ENCODE results near the gene GAR1. TPM values are rescaled to one million over a fixed set of nuclear protein-coding genes. Genes with fewer than 3 reads are reported as not detected.

Gene GAR1
- total RNA-seq, 2 donors from 2014 or later = 2.6 to 4.9 TPM

DNA sequence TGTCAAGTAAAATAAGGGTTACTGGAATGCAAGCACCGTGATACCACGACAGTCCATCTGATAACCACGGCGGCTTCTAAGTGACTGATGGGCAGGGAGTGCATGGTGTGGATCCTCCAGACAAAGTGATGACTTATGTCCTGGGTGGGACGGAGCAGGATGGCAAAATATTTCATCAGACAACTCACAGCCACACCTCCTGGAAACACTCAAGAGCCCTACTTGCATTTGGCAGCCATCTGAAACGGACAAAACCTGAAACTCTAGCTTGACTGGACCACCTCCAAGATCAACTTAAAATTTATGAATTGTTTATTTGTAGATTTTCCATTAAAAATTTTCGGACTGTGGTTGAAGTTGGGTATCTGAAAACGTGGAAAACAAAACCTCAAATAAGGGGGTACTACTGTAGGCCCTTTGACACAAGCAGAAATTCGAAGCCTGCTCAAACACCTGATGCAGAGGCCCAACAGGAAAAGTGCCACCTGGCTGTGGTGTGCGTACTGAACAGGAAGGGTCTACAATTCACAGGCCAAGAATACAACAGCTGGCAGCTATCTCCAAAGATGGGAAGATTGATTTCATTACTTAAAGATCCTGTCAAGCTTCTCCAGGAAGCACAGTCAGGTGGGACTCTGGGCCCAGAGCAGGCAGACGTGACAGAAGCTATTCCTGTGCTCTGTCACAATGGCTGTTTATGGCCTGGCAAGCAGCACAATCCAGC is 58.4 kb downstream of the GAR1 start:
- H3K27ac ChIP-seq = peak overlapping the region in 3 of 4 donors; percentile 47 to 81 (median 47)
- no peak overlapping the region for H3K4me3 ChIP-seq
- WGBS, 2 donors = 30 to 33% methylated on average over 11 of the region's 11 CpGs
- DNase-seq = peak in 2 of 4 donors; percentile 34 to 39
- intact Hi-C loops (cut with DNase I) = no loop called here
- TF ChIP-seq, protein P1, sequence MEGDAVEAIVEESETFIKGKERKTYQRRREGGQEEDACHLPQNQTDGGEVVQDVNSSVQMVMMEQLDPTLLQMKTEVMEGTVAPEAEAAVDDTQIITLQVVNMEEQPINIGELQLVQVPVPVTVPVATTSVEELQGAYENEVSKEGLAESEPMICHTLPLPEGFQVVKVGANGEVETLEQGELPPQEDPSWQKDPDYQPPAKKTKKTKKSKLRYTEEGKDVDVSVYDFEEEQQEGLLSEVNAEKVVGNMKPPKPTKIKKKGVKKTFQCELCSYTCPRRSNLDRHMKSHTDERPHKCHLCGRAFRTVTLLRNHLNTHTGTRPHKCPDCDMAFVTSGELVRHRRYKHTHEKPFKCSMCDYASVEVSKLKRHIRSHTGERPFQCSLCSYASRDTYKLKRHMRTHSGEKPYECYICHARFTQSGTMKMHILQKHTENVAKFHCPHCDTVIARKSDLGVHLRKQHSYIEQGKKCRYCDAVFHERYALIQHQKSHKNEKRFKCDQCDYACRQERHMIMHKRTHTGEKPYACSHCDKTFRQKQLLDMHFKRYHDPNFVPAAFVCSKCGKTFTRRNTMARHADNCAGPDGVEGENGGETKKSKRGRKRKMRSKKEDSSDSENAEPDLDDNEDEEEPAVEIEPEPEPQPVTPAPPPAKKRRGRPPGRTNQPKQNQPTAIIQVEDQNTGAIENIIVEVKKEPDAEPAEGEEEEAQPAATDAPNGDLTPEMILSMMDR (IDR thresholded peaks at IDR 0.05) = peak in 4 of 7 experiments; percentile 1 to 38 (median 19)
- TF ChIP-seq POLR2A (IDR thresholded peaks at IDR 0.05) = no peak
- peak; percentile 54 for ATAC-seq
- no peaks in the 10 kb centered on the region for H3K9me3 ChIP-seq
- peaks cover 40% of the 10 kb centered on the region for H3K4me1 ChIP-seq
- no peaks in the 10 kb centered on the region for H3K36me3 ChIP-seq (replicated peaks in 1 of 2; ENCODE audit: insufficient read depth in 1 of 2, low read depth in 2 of 2)
- H3K27me3 ChIP-seq = no peaks in the 10 kb centered on the region

Other genes starting within 250 kb of the GAR1 start
- 1 to 10 TPM; 8.6 to 9.6 TPM for gene CASP6, start 112.3 kb upstream of the GAR1 start, total RNA-seq
- 10 to 100 TPM; 17.1 to 18.5 TPM for gene PLA2G12A, start 85.7 kb upstream of the GAR1 start, total RNA-seq
- gene CFI, start 13.8 kb upstream of the GAR1 start, total RNA-seq = 10 to 100 TPM; 15.8 to 31.6 TPM
- not detected for gene RRH, start 12.2 kb downstream of the GAR1 start, total RNA-seq
- gene LRIT3, start 32.3 kb downstream of the GAR1 start, total RNA-seq = under 1 TPM in 1 of 2 donors, not detected in 1; 0.26 TPM
- gene EGF, start 97.1 kb downstream of the GAR1 start, total RNA-seq = 10 to 100 TPM; 44.1 to 51.1 TPM